ENCODE results near the gene SCAP.

Gene SCAP

DNA sequence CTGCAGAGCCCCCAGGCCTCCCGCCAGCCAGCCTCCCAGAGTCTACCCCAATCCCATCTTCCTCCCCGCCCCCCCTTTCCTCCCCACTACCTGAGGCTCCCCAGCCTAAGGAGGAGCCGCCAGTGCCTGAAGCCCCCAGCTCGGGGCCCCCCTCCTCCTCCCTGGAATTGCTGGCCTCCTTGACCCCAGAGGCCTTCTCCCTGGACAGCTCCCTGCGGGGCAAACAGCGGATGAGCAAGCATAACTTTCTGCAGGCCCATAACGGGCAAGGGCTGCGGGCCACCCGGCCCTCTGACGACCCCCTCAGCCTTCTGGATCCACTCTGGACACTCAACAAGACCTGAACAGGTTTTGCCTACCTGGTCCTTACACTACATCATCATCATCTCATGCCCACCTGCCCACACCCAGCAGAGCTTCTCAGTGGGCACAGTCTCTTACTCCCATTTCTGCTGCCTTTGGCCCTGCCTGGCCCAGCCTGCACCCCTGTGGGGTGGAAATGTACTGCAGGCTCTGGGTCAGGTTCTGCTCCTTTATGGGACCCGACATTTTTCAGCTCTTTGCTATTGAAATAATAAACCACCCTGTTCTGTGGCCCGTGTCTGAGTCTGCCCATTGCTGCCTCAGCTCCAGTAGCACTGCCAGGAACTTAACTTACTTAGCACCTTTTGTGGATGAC, 62.8 kb downstream of the SCAP start:
- no peak for DNase-seq

DNA sequence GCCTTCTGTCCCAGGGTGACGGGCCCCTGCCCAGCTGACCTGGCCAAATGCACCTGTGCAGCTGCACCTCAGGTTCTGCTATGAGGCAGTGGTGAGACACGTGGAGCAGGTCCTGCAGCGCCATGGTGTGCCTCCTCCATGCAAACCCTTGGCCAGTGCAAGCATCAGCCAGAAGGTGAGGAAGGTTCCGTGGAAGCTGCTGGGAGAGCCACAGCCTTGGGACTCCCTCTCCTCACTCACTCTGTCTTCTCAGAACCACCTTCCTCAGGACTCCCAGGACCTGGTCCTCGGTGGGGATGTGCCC, 63.3 kb downstream of the SCAP start:
- DNase-seq, result no peak

- DNase-seq, result no peak
These were observed 63.9 kb downstream of the SCAP start for GRCh38 chr3:47411696-47412452.

DNA sequence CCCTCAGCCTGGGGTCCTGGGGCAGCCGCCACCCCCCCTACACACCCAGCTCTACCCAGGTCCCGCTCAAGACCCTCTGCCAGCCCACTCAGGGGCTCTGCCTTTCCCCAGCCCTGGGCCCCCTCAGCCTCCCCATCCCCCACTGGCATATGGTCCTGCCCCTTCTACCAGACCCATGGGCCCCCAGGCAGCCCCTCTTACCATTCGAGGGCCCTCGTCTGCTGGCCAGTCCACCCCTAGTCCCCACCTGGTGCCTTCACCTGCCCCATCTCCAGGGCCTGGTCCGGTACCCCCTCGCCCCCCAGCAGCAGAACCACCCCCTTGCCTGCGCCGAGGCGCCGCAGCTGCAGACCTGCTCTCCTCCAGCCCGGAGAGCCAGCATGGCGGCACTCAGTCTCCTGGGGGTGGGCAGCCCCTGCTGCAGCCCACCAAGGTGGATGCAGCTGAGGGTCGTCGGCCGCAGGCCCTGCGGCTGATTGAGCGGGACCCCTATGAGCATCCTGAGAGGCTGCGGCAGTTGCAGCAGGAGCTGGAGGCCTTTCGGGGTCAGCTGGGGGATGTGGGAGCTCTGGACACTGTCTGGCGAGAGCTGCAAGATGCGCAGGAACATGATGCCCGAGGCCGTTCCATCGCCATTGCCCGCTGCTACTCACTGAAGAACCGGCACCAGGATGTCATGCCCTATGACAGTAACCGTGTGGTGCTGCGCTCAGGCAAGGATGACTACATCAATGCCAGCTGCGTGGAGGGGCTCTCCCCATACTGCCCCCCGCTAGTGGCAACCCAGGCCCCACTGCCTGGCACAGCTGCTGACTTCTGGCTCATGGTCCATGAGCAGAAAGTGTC, 64.7 kb downstream of the SCAP start:
- DNase-seq, result no peak

DNA sequence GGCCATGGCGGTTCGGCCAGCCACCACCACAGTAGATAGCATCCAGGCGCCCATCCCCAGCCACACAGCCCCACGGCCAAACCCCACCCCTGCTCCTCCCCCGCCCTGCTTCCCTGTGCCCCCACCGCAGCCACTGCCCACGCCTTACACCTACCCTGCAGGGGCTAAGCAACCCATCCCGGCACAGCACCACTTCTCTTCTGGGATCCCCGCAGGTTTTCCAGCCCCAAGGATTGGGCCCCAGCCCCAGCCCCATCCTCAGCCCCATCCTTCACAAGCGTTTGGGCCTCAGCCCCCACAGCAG, 65.4 kb downstream of the SCAP start:
- DNase-seq, result no peak

GRCh38 chr3:47409688-47410416, 65.9 kb downstream of the SCAP start:
- DNase-seq, result no peak

GRCh38 chr3:47409284-47409683, 66.5 kb downstream of the SCAP start:
- no peak for DNase-seq

- no peak for DNase-seq
These were observed 66.9 kb downstream of the SCAP start for GRCh38 chr3:47408839-47409229.

DNA sequence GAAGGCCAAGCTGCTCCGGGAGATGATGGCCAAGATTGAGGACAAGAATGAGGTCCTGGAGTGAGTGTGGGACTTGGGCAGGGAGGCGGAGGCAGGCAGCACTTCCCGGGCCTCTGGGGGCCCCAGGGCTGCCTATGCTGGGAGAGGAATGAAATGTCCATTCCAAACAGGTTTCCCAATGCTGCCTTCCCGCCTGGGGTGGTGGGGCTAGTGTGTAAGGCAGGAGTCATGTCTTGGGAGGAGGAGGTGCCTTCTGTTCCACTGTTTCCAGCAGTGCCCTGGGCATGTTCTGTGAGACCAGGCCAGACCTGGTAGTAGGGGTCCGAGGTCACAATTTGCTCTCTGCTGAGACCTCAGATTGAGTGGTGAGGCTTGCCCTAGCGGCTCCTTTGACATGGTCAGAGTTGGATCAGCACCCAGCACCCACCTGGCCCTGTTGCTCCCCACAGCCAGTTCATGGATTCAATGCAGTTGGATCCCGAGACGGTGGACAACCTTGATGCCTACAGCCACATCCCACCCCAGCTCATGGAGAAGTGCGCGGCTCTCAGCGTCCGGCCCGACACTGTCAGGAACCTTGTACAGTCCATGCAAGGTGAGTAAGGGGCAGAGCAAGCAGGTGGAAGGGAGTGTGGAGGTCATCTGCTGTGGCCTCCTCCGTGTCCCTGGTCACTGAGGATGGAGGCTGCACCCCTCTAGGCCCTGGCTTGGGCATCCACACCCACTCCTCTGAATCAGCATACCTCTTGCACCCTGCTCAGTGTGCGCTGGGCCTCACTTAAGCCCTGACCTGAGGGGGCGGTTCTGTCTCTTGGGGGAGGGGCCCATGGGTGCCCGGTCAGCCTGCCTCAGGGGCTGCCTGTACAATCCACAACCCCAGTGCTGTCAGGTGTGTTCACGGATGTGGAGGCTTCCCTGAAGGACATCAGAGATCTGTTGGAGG, 67.6 kb downstream of the SCAP start:
- DNase-seq, result no peak

- DNase-seq, result no peak
These were observed 68.5 kb downstream of the SCAP start for GRCh38 chr3:47407237-47407636.

DNA sequence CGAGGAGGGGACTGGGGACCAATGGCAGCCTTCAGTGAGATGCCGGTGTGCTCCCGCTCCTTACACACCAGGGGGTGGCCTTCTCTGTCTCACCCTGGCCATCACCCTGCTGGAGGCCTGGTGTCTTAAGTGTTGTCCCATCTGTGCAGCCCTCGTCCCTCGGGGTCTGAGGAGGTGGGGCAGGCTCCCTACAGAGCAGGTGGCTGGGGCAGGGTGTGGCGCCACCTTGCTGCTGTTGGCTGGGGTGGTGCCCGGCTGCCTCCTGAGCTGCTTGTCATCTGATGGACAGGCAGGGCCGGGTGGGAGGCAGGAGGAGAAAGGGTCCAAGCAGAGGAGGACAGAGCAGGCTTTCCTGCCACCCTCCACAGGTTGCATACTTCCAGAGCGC, 69.0 kb downstream of the SCAP start:
- DNase-seq, result no peak

GRCh38 chr3:47405820-47406761, 69.7 kb downstream of the SCAP start:
- DNase-seq, result no peak

DNA sequence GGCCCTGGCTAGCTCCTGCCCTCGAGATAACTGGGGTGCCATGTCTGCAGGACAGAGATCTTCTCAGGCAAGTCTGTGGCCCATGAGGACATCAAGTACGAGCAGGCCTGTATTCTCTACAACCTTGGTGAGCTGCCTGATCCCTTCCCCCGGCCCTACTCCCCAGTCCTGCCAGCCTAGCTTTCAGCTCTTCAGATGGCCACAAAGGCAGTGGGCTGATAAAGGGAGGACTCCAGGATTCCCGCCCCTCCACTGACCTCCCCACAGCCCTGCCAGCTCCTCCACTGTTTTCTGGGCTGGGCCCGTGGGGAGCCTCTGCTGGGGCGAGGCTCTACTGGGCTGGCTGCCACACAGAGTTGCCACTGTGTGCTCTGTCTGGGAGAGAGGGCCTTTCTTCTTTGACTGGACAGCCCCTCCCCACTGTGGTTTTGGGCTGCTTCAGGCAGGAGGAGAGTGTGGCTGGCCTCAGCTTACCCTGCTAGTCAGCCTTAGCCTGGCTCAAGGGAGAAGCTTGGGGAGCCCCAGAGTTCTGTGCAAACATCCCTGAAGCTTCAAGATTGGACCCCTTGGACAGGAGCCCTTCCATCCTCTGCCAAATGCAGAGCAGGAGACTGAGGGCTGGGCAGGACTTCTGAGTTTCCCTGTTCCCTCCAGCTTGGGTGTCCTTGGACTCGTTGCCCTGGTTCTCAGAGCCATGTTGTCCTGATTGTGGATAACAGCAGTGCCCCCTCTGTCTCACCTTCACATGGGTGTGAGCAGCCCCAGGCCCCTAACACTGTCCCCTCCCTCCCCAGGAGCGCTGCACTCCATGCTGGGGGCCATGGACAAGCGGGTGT, 70.6 kb downstream of the SCAP start:
- DNase-seq, result no peak

DNA sequence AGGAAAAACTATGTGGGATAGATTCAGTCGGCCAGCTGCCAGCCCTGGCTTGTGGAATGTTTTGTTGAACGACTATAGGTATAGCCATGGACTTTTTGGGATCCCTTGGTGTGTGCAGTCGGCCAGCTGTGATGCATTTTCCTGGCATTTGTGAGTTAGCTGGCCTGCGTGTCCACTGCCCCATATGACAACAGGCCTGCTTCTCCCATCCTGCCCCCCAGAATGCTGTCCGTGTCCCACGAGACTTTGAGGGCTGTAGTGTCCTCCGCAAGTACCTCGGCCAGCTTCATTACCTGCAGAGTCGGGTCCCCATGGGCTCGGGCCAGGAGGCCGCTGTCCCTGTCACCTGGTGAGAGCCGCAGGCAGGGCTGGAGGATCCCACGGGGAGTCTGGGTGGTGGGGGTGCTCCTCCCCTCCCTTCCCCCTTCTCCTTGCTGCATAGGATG, 71.3 kb downstream of the SCAP start:
- no peak for DNase-seq

- no peak for DNase-seq
These were observed 76.0 kb downstream of the SCAP start for GRCh38 chr3:47399531-47400270.

GRCh38 chr3:47399016-47399415, 76.7 kb downstream of the SCAP start:
- DNase-seq, result no peak

- no peak for DNase-seq
These were observed 77.5 kb downstream of the SCAP start for GRCh38 chr3:47398228-47398627.

DNA sequence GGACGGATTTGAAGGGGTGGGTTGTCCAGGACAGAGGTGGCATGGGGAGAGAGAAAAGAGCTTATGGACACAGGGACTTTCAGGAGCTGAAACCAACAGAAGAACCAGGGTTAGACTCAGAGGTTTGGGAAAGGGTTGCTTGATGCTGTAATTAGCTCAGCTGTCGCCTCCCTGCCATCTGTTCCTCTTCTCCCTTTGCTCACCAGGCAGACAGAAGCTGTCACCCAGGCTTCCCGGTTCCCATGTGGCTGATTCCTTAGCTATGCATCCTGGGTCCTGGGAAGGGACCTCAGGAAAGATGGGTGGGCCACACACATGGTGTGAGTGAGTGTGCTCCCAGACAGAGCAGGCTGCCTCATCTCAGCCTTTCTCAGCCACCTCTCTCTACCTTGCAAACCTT, 80.9 kb downstream of the SCAP start:
- no peak for DNase-seq

- DNase-seq, result no peak
These were observed 81.4 kb downstream of the SCAP start for GRCh38 chr3:47394140-47394870.
